OCI-LY7 (cell line): ENCODE data around the gene FOSB.

Experiments
- EZH2phosphoT487 ChIP-seq: fragments of 200-600 bp; sonication (generic); IDR thresholded peaks from 2 replicates; pipeline ENCODE4 v1.6.1; 2018; ENCODE audit warnings: low read depth, borderline replicate concordance, mild to moderate bottlenecking, mixed run types, antibody characterized with exemption, low read length, moderate library complexity, mixed read lengths
- TF ChIP-seq, protein P1 (sequence below): fragments of 200-600 bp; sonication (generic); conservative IDR thresholded peaks from 2 replicates; pipeline ENCODE4 v1.5.1; 2014; ENCODE audit warnings: mild to moderate bottlenecking, antibody characterized with exemption, low read length, moderate library complexity, mixed read lengths

- TF ChIP-seq, protein P1, sequence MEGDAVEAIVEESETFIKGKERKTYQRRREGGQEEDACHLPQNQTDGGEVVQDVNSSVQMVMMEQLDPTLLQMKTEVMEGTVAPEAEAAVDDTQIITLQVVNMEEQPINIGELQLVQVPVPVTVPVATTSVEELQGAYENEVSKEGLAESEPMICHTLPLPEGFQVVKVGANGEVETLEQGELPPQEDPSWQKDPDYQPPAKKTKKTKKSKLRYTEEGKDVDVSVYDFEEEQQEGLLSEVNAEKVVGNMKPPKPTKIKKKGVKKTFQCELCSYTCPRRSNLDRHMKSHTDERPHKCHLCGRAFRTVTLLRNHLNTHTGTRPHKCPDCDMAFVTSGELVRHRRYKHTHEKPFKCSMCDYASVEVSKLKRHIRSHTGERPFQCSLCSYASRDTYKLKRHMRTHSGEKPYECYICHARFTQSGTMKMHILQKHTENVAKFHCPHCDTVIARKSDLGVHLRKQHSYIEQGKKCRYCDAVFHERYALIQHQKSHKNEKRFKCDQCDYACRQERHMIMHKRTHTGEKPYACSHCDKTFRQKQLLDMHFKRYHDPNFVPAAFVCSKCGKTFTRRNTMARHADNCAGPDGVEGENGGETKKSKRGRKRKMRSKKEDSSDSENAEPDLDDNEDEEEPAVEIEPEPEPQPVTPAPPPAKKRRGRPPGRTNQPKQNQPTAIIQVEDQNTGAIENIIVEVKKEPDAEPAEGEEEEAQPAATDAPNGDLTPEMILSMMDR = no peak
- TF ChIP-seq EZH2phosphoT487 = no peak
These were observed 31.7 kb downstream of the FOSB start for GRCh38 chr19:45499196-45500180.
